Measurements from ENCODE around the gene TRIM46. TPM values are rescaled to one million over a fixed set of nuclear protein-coding genes. Genes with fewer than 3 reads are reported as not detected.

The TRIM46 gene
- total and polyA plus RNA-seq, 2 of the 13 experiments (the other 11 are each of a cell fraction or from before 2014, with no cell fraction given): 0.04 to 0.09 TPM

DNA sequence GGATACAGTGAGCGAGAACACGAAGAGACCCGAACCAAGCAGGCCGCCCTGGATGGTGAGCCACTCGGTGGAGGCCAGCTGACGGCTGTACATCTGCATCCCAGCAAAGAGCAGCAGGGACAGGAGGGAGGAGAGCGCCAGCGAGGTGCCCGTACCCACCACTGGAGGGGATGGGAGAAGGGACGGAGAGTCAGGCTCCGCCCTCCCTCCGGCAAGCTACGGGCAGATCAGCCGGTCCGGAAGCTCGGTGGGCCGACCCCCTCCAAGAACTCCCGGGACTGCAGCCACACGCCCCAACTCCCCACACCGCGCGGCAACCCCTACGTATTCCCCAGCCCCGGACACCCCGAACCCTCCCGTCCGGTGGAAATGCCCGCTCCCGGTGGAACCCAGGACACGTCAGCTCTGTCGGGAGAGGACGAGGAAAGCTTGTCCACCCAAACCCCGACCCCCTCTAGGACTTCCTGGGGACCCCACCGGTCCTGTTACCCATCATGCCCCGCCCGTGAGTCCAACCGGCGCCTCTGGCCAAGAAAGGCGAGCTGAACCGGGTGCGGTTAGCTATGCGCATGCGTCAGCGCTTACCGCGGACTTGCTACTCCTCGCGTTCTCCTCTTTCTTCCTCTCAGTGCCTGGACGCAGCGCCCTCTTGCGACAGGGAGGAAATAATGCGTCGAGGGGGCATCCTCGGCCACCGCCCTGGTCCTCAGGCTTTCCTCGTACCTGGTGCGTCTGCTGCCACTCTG is 744 bp upstream of the TRIM46 start, which contains the start of gene KRTCAP2 (continued):
- TF ChIP-seq, protein P1, sequence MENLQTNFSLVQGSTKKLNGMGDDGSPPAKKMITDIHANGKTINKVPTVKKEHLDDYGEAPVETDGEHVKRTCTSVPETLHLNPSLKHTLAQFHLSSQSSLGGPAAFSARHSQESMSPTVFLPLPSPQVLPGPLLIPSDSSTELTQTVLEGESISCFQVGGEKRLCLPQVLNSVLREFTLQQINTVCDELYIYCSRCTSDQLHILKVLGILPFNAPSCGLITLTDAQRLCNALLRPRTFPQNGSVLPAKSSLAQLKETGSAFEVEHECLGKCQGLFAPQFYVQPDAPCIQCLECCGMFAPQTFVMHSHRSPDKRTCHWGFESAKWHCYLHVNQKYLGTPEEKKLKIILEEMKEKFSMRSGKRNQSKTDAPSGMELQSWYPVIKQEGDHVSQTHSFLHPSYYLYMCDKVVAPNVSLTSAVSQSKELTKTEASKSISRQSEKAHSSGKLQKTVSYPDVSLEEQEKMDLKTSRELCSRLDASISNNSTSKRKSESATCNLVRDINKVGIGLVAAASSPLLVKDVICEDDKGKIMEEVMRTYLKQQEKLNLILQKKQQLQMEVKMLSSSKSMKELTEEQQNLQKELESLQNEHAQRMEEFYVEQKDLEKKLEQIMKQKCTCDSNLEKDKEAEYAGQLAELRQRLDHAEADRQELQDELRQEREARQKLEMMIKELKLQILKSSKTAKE (CRISPR knock-in tag; IDR thresholded peaks at IDR 0.05; ENCODE audit: borderline replicate concordance): no peak
- TF ChIP-seq NFE2L1 (CRISPR knock-in tag; IDR thresholded peaks at IDR 0.05; ENCODE audit: borderline replicate concordance) (0 out of 2 replicates have a peak, but pooled peaks have one; percentile 37), MAFK (conservative IDR thresholded peaks at IDR 0.05 in 1 of 2, IDR thresholded peaks at IDR 0.05 in 1 of 2; ENCODE audit: low read length in 2 of 2) (no peak), TBP (CRISPR knock-in tag; IDR thresholded peaks at IDR 0.05) (no peak), POLR2G (IDR thresholded peaks at IDR 0.05; ENCODE audit: low read depth, low read length) (peak; percentile 91), GATAD1 (CRISPR knock-in tag; IDR thresholded peaks at IDR 0.05) (peak; percentile 97), MIER2 (CRISPR knock-in tag; IDR thresholded peaks at IDR 0.05) (0 out of 2 replicates have a peak, but pooled peaks have one; percentile 14), ZNF883 (CRISPR knock-in tag; IDR thresholded peaks at IDR 0.05; ENCODE audit: not compliant biosample characterization) (peak; percentile 30), ZNF234 (CRISPR knock-in tag; conservative IDR thresholded peaks at IDR 0.05) (no peak), ZNF256 (CRISPR knock-in tag; conservative IDR thresholded peaks at IDR 0.05) (peak; percentile 63; the same call in 1 of the 2 replicates), IRF2 (CRISPR knock-in tag; IDR thresholded peaks at IDR 0.05) (peak; percentile 91), STAG1 (CRISPR knock-in tag; IDR thresholded peaks at IDR 0.05) (peak; percentile 51), HNF4A (CRISPR knock-in tag; IDR thresholded peaks at IDR 0.05) (no peak; the same call in 1 of the 2 replicates), MED1 (CRISPR knock-in tag; IDR thresholded peaks at IDR 0.05) (peak; percentile 84), ZBTB7A (CRISPR knock-in tag; IDR thresholded peaks at IDR 0.05) (no peak), NCOA5 (CRISPR knock-in tag; IDR thresholded peaks at IDR 0.05) (no peak), KDM3A (CRISPR knock-in tag; IDR thresholded peaks at IDR 0.05; ENCODE audit: low read depth) (no peak), CENPT (CRISPR knock-in tag; IDR thresholded peaks at IDR 0.05; ENCODE audit: low read depth) (no peak), KMT2B (CRISPR knock-in tag; IDR thresholded peaks at IDR 0.05) (peak; percentile 53; the same call in 1 of the 2 replicates), XRCC5 (optimal IDR thresholded peaks at IDR 0.05; ENCODE audit: low read length) (peak; percentile 97), RBFOX2 (IDR thresholded peaks at IDR 0.05; ENCODE audit: low read depth, low read length) (peak; percentile 82), ZNF75D (CRISPR knock-in tag; IDR thresholded peaks at IDR 0.05; ENCODE audit: borderline replicate concordance) (no peak), HDAC6 (IDR thresholded peaks at IDR 0.05; ENCODE audit: low read depth, low read length) (no peak), POLR2AphosphoS2 (IDR thresholded peaks at IDR 0.05; ENCODE audit: low read depth, low read length) (no peak)
- TF ChIP-seq, protein P2, sequence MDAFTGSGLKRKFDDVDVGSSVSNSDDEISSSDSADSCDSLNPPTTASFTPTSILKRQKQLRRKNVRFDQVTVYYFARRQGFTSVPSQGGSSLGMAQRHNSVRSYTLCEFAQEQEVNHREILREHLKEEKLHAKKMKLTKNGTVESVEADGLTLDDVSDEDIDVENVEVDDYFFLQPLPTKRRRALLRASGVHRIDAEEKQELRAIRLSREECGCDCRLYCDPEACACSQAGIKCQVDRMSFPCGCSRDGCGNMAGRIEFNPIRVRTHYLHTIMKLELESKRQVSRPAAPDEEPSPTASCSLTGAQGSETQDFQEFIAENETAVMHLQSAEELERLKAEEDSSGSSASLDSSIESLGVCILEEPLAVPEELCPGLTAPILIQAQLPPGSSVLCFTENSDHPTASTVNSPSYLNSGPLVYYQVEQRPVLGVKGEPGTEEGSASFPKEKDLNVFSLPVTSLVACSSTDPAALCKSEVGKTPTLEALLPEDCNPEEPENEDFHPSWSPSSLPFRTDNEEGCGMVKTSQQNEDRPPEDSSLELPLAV (CRISPR knock-in tag; conservative IDR thresholded peaks at IDR 0.05; ENCODE audit: low read depth): no peak
- TF ChIP-seq, protein P3, sequence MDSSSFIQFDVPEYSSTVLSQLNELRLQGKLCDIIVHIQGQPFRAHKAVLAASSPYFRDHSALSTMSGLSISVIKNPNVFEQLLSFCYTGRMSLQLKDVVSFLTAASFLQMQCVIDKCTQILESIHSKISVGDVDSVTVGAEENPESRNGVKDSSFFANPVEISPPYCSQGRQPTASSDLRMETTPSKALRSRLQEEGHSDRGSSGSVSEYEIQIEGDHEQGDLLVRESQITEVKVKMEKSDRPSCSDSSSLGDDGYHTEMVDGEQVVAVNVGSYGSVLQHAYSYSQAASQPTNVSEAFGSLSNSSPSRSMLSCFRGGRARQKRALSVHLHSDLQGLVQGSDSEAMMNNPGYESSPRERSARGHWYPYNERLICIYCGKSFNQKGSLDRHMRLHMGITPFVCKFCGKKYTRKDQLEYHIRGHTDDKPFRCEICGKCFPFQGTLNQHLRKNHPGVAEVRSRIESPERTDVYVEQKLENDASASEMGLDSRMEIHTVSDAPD (CRISPR knock-in tag; IDR thresholded peaks at IDR 0.05): no peak
